Prostate gland (tissue), 2 donors: ENCODE results near the gene KCTD1.

Experiments used
- POLR2A ChIP-seq: fragments of 450-650 bp; IDR thresholded peaks from one replicate; pipeline ENCODE4 v1.6.1; 2016; ENCODE audit warnings: antibody characterized with exemption, mild to moderate bottlenecking
- TF ChIP-seq, protein P1 (sequence below), 4 experiments: fragments of 200-600 bp in 2 of 4; fragments of 450-650 bp in 2 of 4; sonication (generic) in 2 of 4; IDR thresholded peaks; 1 replicate in 3 of 4; 2 replicates in 1 of 4; pipeline ENCODE4 v1.5.1; 2016 to 2019; ENCODE audit warnings: antibody characterized with exemption in 4 of 4, mild to moderate bottlenecking in 2 of 4, moderate library complexity in 2 of 4

- TF ChIP-seq, protein P1, sequence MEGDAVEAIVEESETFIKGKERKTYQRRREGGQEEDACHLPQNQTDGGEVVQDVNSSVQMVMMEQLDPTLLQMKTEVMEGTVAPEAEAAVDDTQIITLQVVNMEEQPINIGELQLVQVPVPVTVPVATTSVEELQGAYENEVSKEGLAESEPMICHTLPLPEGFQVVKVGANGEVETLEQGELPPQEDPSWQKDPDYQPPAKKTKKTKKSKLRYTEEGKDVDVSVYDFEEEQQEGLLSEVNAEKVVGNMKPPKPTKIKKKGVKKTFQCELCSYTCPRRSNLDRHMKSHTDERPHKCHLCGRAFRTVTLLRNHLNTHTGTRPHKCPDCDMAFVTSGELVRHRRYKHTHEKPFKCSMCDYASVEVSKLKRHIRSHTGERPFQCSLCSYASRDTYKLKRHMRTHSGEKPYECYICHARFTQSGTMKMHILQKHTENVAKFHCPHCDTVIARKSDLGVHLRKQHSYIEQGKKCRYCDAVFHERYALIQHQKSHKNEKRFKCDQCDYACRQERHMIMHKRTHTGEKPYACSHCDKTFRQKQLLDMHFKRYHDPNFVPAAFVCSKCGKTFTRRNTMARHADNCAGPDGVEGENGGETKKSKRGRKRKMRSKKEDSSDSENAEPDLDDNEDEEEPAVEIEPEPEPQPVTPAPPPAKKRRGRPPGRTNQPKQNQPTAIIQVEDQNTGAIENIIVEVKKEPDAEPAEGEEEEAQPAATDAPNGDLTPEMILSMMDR (IDR thresholded peaks at IDR 0.05) = no peak
- no peak for TF ChIP-seq POLR2A
Measured at GRCh38 chr18:26520974-26521373, 27.4 kb downstream of the KCTD1 start.
